HUES48 (cell line): ENCODE results near the gene FKBP2.

Source experiments
- H3K27ac ChIP-seq: one replicate; pipeline ENCODE4 v1.7.0; 2013; ENCODE audit warnings: low read depth, low read length, inconsistent platforms
- H3K27me3 ChIP-seq: 2 replicates; pipeline ENCODE4 v1.6.1; 2013; ENCODE audit warnings: mild to moderate bottlenecking, low read length; ENCODE audit not compliant: control insufficient read depth, insufficient read depth
- H3K36me3 ChIP-seq: 2 replicates; pipeline ENCODE4 v1.6.1; 2013; ENCODE audit warnings: low read length; ENCODE audit not compliant: control insufficient read depth, insufficient read depth
- H3K4me1 ChIP-seq: 2 replicates; pipeline ENCODE4 v1.6.1; 2013; ENCODE audit warnings: mild to moderate bottlenecking, low read length; ENCODE audit not compliant: control insufficient read depth, insufficient read depth
- H3K4me3 ChIP-seq: 2 replicates; pipeline ENCODE4 v1.5.1; 2013; ENCODE audit warnings: mild to moderate bottlenecking, low read depth, low read length
- H3K9ac ChIP-seq: 2 replicates; pipeline ENCODE4 v1.6.1; 2013; ENCODE audit warnings: mild to moderate bottlenecking, low read depth, low read length, moderate library complexity
- H3K9me3 ChIP-seq: 2 replicates; pipeline ENCODE4 v1.6.1; 2013; ENCODE audit warnings: low read length; ENCODE audit not compliant: control insufficient read depth, insufficient read depth

FKBP2 gene

DNA sequence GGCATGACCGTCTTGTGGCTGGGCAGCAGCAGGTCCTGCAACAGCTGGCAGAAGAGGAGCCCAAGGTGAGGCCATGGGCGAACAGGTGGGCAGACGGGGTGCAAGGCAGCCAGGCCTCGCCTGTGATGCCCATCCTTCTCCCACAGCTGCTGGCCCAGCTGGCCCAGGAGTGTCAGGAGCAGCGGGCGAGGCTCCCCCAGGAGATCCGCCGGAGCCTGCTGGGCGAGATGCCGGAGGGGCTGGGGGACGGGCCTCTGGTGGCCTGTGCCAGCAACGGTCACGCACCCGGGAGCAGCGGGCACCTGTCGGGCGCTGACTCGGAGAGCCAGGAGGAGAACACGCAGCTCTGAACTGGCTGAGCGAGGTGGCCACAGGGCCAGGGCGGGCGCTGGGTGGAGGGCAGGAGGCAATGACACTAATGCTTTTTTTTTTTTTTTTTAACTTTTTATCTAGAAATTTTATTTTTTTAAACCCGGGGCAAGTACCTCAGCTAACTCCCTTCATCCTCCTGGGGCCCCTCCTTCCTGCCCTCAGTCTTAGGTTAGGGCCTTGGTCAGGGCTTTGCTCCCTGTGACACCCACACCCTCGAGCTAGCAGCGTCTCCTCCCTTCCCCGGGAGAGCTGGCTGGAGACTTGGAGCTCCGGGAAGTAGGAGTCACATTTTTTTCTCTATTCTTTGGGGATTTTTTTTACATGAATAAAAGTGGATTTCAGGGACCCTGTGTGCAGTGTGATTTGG is 26.5 kb downstream of the FKBP2 start:
- no peak overlapping the region for H3K4me3 ChIP-seq
- peaks cover 50% of the 10 kb centered on the region for H3K36me3 ChIP-seq
- H3K27ac ChIP-seq = no peak overlapping the region
- H3K9ac ChIP-seq = no peak overlapping the region
- peaks cover 12% of the 10 kb centered on the region for H3K4me1 ChIP-seq
- no peaks in the 10 kb centered on the region for H3K9me3 ChIP-seq
- H3K27me3 ChIP-seq = no peaks in the 10 kb centered on the region

DNA sequence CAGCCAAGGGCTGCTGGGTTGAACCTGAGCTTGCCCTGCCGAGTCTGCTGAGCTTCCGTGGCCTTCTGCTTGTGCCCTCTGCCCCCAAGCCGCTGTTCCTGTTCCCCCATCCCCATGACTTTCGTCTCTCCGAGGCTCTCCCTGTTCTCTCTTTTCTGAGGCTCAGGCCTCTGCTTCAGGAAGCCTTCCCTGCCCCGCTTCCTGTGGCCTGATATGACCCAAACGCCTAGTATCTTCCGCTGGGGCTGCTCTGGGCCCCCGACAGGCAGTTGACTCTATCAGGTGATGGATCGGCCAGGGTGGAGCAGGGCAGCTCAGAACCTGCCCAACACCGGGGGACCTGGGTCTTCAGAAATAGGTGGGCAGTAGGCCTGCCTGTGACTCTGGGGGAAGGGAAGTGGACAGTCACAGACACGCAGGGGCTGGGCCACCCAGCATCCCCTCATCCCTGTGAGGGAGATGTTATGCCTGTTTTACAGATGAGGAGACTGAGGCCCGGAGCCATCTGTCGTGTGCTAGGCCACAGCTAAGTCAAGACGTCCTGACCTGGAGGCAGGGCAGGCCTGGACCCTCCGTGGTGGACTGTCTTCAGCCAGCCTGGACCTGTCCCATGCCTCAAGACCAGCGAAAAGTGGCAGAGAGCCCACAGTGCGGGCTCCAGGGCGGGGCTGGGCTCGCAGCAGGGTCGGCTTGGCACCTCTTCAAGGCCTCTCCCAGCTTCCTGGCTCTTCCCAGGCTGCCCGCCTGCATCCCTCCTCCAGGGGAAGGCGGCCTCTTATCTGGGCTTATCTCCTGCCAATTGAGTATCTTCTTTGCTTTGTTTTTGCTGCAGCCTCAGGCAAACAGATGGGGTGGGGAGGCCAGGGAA is 27.4 kb downstream of the FKBP2 start:
- Histone ChIP-seq H3K9me3 (no peaks in the 10 kb centered on the region), H3K27me3 (no peaks in the 10 kb centered on the region), H3K36me3 (peaks cover 41% of the 10 kb centered on the region), H3K27ac (peak overlapping the region; percentile 96), H3K4me1 (peaks cover 12% of the 10 kb centered on the region), H3K9ac (peak overlapping the region; percentile 50; the same call in 1 of the 2 replicates), H3K4me3 (peak overlapping the region; percentile 94)

DNA sequence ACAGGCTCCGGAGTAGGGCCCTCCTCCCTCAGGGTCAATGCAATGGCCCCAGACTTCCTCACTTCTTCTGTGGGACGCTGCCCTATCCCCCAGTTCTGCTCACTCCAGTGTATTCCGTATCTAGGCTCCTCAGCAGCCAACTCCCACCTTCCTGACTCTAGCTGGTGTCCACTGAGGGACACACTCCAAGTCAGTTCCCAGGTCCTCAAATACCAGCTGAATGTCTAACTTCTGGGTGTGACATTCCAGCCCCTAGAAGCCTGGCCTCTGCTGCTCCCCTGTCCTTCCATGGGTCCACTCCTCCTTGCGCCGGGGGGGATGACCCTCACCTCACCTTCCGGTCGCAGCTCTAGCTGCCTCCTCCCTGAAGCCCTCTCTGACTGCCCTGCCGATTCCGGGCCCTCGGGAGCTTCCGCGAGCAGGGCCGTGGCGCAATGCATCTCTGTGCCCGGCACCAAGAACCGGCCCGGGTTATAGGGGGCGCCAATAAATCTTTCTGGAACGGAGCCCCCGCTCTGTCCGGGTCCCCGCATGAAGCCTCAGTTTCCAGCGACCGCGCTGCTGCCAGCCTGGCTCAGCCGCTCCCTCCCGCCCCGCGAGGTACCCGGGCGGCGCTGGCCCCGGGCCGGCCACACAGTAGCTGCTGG is 28.1 kb downstream of the FKBP2 start:
- peak overlapping the region; percentile 94 for H3K4me3 ChIP-seq
- H3K36me3 ChIP-seq = peaks cover 33% of the 10 kb centered on the region
- H3K9me3 ChIP-seq = no peaks in the 10 kb centered on the region
- peak overlapping the region; percentile 96 for H3K27ac ChIP-seq
- no peaks in the 10 kb centered on the region for H3K27me3 ChIP-seq
- peak overlapping the region; percentile 50 for H3K9ac ChIP-seq
- H3K4me1 ChIP-seq = peaks cover 12% of the 10 kb centered on the region

DNA sequence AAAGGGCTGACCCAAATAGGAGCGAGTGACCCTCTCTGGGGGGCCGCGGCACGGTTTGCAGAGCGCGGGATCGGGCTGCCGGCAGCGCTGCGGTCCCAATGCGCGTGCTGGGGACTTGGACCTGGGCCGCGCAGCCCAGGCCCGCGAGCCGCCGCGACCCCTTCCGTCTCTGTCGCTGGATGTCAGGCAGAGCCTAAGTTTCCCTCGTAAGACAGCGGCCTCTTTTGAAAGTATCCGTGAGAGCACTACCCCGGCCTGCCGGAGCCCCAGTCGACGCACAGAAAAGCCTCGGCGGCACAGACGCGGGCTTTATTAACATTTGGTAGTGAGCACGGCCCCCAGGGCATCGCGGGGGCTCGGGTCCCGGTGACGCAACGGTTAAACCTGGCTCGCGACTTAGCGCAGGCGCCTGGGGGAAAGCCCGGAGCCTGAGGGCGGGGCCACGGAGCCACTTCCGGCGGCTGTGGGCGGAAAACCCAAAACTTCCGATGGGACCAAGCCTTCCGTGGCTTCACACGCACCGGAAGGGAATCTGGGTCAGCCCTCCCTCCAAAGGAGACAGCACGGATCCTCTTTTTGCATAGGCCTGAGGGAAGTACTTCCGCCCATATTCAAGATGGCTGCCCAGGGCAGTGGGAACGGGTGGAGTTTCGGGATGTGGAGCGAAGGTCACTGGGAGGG is 28.8 kb downstream of the FKBP2 start:
- no peaks in the 10 kb centered on the region for H3K9me3 ChIP-seq
- no peaks in the 10 kb centered on the region for H3K27me3 ChIP-seq
- peak overlapping the region; percentile 83 for H3K9ac ChIP-seq
- H3K4me3 ChIP-seq = peak overlapping the region; percentile 94
- peaks cover 12% of the 10 kb centered on the region for H3K4me1 ChIP-seq
- H3K36me3 ChIP-seq = peaks cover 27% of the 10 kb centered on the region
- peak overlapping the region; percentile 96 for H3K27ac ChIP-seq

DNA sequence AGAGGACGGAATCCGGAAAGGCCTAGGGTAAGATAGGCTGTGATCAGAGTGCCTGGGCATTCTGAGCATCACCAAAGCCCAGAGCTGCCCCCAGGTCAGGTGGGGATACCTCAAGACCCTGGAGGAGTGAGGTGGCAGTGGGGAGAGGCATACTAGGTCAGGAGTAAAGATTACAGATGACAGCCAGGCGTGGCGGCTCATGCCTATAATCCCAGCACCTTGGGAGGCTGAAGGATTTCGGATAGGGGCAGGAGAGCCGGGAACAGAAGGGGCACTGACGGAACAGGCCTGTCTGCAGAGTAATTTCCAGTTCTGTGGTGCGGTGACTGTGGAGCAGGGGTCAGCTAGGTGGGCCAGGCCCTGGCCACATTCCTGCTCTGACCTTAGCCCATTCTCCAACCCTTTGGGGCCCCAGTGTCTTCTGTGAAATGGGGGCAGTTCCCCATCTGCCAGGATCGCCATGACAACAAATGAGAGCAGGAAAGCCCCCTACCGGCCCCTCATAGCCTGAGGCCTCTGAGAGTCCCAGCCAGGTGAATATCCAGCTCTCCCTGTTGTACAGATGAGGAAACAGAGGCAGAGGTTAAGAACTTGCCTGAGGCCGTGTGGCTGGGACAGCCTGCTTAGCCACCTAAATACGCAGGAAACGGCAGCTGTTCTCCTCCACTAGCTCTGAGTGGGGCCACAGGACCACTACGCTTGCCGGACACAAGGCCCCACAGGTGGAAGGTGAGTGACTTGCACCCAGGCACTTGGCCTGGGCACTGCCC is 34.3 kb downstream of the FKBP2 start:
- no peak overlapping the region for H3K9ac ChIP-seq
- H3K4me3 ChIP-seq = no peak overlapping the region
- no peaks in the 10 kb centered on the region for H3K27me3 ChIP-seq
- H3K9me3 ChIP-seq = no peaks in the 10 kb centered on the region
- peaks cover 12% of the 10 kb centered on the region for H3K36me3 ChIP-seq
- H3K4me1 ChIP-seq = peaks cover 4% of the 10 kb centered on the region
- H3K27ac ChIP-seq = no peak overlapping the region

DNA sequence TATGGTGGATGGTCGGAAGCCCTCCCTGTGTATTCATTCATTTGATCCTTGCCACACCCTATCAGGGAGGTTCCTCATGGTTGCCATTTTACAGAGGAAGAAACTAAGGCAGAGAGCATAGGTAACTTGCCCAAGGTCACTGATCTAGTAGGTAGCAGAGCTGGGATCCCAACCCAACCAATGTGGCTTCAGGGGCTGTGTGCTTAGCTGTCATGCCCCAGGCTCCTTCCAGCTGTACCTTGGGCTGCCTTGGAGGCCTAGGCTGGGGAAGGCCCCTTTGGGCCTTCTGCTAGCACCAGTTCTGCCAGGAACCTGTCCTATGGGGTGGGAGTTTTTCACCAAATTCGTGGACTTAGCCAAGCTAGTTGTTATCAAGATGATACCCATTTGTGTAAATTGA is 34.9 kb downstream of the FKBP2 start:
- H3K4me1 ChIP-seq = peaks cover 4% of the 10 kb centered on the region
- H3K36me3 ChIP-seq = peaks cover 12% of the 10 kb centered on the region
- H3K9ac ChIP-seq = no peak overlapping the region
- no peaks in the 10 kb centered on the region for H3K9me3 ChIP-seq
- H3K27ac ChIP-seq = no peak overlapping the region
- no peaks in the 10 kb centered on the region for H3K27me3 ChIP-seq
- H3K4me3 ChIP-seq = no peak overlapping the region

DNA sequence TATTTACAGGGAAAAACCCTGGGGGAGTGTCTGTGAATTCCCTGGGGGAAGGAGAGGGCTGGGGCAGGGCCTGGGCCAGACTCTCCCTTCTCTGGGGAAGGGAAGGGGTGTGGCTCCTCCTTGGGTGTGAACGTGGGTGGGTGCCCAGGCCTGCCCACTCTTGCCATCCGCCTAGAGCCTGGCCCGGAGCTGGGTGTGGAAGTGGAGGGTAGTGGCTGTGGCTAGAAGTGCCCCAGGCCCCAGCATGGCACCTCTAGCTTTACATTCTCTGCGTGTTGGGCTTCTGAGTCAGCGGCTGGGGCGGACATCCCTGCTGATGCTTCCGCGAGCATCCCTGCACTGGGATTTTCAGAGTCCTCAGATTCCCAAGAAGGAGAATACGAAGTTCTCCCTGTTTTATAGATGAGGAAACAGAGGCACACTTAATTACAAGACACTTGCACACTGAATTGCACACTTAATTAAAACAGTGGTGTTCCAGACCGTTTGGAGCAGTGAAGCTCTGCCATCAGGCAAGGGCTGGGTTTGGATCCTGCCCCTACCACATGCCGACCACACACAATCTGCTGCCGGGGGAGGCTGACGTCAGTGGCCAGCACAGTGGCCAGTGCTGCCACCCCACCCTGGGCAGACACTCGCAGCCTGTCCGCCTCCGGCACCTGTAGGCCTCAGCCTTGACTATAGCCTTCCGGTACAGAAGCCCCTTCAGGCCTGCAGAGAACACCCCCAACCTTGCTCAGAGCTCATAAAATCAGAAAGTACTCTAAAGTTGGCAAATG is 35.9 kb downstream of the FKBP2 start:
- H3K9me3 ChIP-seq = no peaks in the 10 kb centered on the region
- peaks cover 1% of the 10 kb centered on the region for H3K4me1 ChIP-seq
- H3K4me3 ChIP-seq = no peak overlapping the region
- peaks cover 12% of the 10 kb centered on the region for H3K36me3 ChIP-seq
- no peak overlapping the region for H3K9ac ChIP-seq
- H3K27me3 ChIP-seq = no peaks in the 10 kb centered on the region
- H3K27ac ChIP-seq = no peak overlapping the region

DNA sequence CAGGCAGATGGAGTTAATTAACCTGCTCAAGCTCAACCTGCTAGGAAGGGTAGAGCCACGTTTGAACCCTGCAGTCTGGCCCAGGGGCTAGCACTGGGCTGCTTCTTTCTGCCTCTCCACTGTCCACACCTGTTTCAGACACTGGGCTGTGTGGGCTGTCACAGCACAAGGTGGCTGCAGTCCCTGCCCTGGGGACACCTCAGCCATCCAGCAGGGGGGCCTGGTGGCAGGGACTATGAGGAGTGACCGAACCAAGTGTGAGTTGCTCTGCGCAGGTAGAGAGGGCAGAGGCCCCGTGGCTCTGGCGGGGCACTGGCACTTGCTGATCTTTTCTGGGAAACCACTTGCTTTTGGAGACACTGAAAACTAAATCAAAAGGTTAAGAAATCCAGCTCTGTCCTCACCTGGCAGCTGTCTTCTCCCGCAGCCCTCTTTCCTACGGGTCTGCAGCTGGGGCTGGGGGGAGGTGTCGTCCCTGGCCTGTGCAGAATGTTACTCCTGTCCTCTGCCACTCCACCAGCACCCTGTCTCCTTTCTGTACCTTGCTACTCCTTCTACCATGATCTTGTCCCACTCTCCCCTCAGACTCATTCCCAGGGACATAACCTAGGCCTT is 37.8 kb downstream of the FKBP2 start:
- no peak overlapping the region for H3K27ac ChIP-seq
- H3K4me1 ChIP-seq = no peaks in the 10 kb centered on the region
- no peaks in the 10 kb centered on the region for H3K9me3 ChIP-seq
- H3K9ac ChIP-seq = no peak overlapping the region
- H3K4me3 ChIP-seq = no peak overlapping the region
- peaks cover 12% of the 10 kb centered on the region for H3K36me3 ChIP-seq
- no peaks in the 10 kb centered on the region for H3K27me3 ChIP-seq

DNA sequence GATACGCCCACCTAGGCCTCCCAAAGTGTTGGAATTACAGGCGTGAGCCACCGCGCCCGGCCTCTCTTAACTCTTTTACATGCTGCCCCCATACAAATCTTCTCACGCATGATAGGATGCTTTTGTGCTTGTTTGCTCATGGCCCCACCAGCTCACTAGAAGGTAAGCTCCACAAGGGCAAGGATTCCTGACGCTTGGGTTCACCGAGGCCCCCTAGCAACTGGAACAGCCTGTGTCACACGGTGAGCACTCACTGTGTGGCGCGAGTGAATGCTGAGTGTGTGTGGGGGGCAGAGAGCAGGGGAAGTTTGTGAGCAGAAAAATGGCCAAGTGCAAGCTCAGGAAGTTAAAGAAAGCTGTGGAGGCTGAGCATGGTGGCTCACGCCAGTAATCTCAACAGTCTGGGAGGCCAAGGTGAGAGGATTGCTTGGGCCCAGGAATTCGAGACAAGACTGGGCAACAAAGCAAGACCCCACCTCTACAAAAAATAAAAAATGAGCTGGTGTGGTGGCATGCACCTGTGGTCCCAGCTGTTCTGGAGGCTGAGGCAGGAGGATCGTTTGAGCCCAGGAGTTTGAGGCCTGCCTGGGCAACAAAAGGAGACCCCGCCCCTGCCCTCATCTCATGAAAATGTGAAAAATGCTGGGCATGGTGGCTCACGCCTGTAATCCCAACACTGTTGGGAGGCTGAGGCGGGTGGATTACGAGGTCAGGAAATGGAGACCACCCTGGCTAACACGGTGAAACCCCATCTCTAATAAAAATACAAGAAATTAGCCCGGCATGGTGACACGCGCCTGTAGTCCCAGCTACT is 41.3 kb downstream of the FKBP2 start:
- Histone ChIP-seq H3K27me3 (peaks cover 7% of the 10 kb centered on the region; the same call in 1 of the 2 replicates), H3K36me3 (peaks cover 2% of the 10 kb centered on the region; the same call in 1 of the 2 replicates), H3K4me1 (peaks cover 5% of the 10 kb centered on the region; the same call in 1 of the 2 replicates), H3K9me3 (no peaks in the 10 kb centered on the region), H3K9ac (no peak overlapping the region), H3K4me3 (no peak overlapping the region), H3K27ac (no peak overlapping the region)
